ENCODE measurements around the gene CPED1. TPM values are rescaled to one million over a fixed set of nuclear protein-coding genes. Genes with fewer than 3 reads are reported as not detected.
"Not testable (repeated sequence)": the region's sequence is repeated elsewhere in the genome, so short reads cannot be mapped to it uniquely, and the experiment has no call there.

Gene CPED1
- total RNA-seq, 1 donor from 2014 or later: 14.6 TPM

- no peaks in the 10 kb centered on the region for H3K9me3 ChIP-seq (ENCODE audit: control insufficient read depth in 3 of 3, low read length in 3 of 3)
- peaks cover 0 to 3% (median 0%) of the 10 kb centered on the region in 3 donors for H3K4me1 ChIP-seq (ENCODE audit: control insufficient read depth in 3 of 3, insufficient read depth in 3 of 3, low read length in 3 of 3)
- H3K27me3 ChIP-seq (ENCODE audit: control insufficient read depth in 3 of 3, insufficient read depth in 3 of 3, low read length in 3 of 3): no peaks in the 10 kb centered on the region
- H3K36me3 ChIP-seq (ENCODE audit: control insufficient read depth in 3 of 3, insufficient read depth in 3 of 3, low read length in 3 of 3): peaks cover 0 to 17% (median 2%) of the 10 kb centered on the region in 3 donors
- H3K9ac ChIP-seq (ENCODE audit: low read depth in 1 of 3, low read length in 3 of 3): no peak overlapping the region
- no peak overlapping the region for H3K4me3 ChIP-seq (ENCODE audit: low read length in 3 of 3)
- no peak overlapping the region for H3K27ac ChIP-seq (ENCODE audit: low read depth, low read length)
Observed at GRCh38 chr7:121109145-121109544, 120.6 kb downstream of the CPED1 start.

GRCh38 chr7:121113288-121113687 is 124.8 kb downstream of the CPED1 start:
- no peaks in the 10 kb centered on the region for H3K27me3 ChIP-seq (ENCODE audit: control insufficient read depth in 3 of 3, insufficient read depth in 3 of 3, low read length in 3 of 3)
- H3K4me1 ChIP-seq (ENCODE audit: control insufficient read depth in 3 of 3, insufficient read depth in 3 of 3, low read length in 3 of 3): no peaks in the 10 kb centered on the region
- no peak overlapping the region for H3K4me3 ChIP-seq (ENCODE audit: low read length in 3 of 3)
- no peaks in the 10 kb centered on the region for H3K9me3 ChIP-seq (ENCODE audit: control insufficient read depth in 3 of 3, low read length in 3 of 3)
- no peak overlapping the region for H3K27ac ChIP-seq (ENCODE audit: low read depth, low read length)
- peaks cover 2 to 17% (median 4%) of the 10 kb centered on the region in 3 donors for H3K36me3 ChIP-seq (ENCODE audit: control insufficient read depth in 3 of 3, insufficient read depth in 3 of 3, low read length in 3 of 3)
- H3K9ac ChIP-seq (ENCODE audit: low read depth in 1 of 3, low read length in 3 of 3): no peak overlapping the region

- Histone ChIP-seq H3K9me3 (ENCODE audit: control insufficient read depth in 3 of 3, low read length in 3 of 3) (no peaks in the 10 kb centered on the region), H3K27me3 (ENCODE audit: control insufficient read depth in 3 of 3, insufficient read depth in 3 of 3, low read length in 3 of 3) (no peaks in the 10 kb centered on the region), H3K36me3 (ENCODE audit: control insufficient read depth in 3 of 3, insufficient read depth in 3 of 3, low read length in 3 of 3) (peaks cover 4 to 10% (median 5%) of the 10 kb centered on the region in 3 donors), H3K27ac (ENCODE audit: low read depth, low read length) (no peak overlapping the region), H3K4me3 (ENCODE audit: low read length in 3 of 3) (no peak overlapping the region), H3K4me1 (ENCODE audit: control insufficient read depth in 3 of 3, insufficient read depth in 3 of 3, low read length in 3 of 3) (no peaks in the 10 kb centered on the region), H3K9ac (ENCODE audit: low read depth in 1 of 3, low read length in 3 of 3) (no peak overlapping the region)
Observed at GRCh38 chr7:121116396-121116795, 127.9 kb downstream of the CPED1 start.

- H3K27me3 ChIP-seq (ENCODE audit: control insufficient read depth in 3 of 3, insufficient read depth in 3 of 3, low read length in 3 of 3): no peaks in the 10 kb centered on the region
- H3K9me3 ChIP-seq (ENCODE audit: control insufficient read depth in 3 of 3, low read length in 3 of 3): no peaks in the 10 kb centered on the region
- H3K9ac ChIP-seq (ENCODE audit: low read depth in 1 of 3, low read length in 3 of 3): no peak overlapping the region
- no peak overlapping the region for H3K27ac ChIP-seq (ENCODE audit: low read depth, low read length)
- H3K36me3 ChIP-seq (ENCODE audit: control insufficient read depth in 3 of 3, insufficient read depth in 3 of 3, low read length in 3 of 3): peaks cover 3 to 7% (median 4%) of the 10 kb centered on the region in 3 donors
- no peaks in the 10 kb centered on the region for H3K4me1 ChIP-seq (ENCODE audit: control insufficient read depth in 3 of 3, insufficient read depth in 3 of 3, low read length in 3 of 3)
- H3K4me3 ChIP-seq (ENCODE audit: low read length in 3 of 3): no peak overlapping the region
Observed at GRCh38 chr7:121119047-121119446, 130.5 kb downstream of the CPED1 start.

- H3K27me3 ChIP-seq (ENCODE audit: control insufficient read depth in 3 of 3, insufficient read depth in 3 of 3, low read length in 3 of 3): no peaks in the 10 kb centered on the region
- H3K27ac ChIP-seq (ENCODE audit: low read depth, low read length): no peak overlapping the region
- no peak overlapping the region for H3K9ac ChIP-seq (ENCODE audit: low read depth in 1 of 3, low read length in 3 of 3)
- H3K4me3 ChIP-seq (ENCODE audit: low read length in 3 of 3): no peak overlapping the region
- H3K9me3 ChIP-seq (ENCODE audit: control insufficient read depth in 3 of 3, low read length in 3 of 3): no peaks in the 10 kb centered on the region
- peaks cover 3 to 12% (median 8%) of the 10 kb centered on the region in 3 donors for H3K36me3 ChIP-seq (ENCODE audit: control insufficient read depth in 3 of 3, insufficient read depth in 3 of 3, low read length in 3 of 3)
- H3K4me1 ChIP-seq (ENCODE audit: control insufficient read depth in 3 of 3, insufficient read depth in 3 of 3, low read length in 3 of 3): no peaks in the 10 kb centered on the region
Observed at GRCh38 chr7:121123032-121123431, 134.5 kb downstream of the CPED1 start.

GRCh38 chr7:121125454-121125853 is 136.9 kb downstream of the CPED1 start:
- not testable (repeated sequence) for H3K27ac ChIP-seq (ENCODE audit: low read depth, low read length); H3K27me3 ChIP-seq (ENCODE audit: control insufficient read depth in 3 of 3, insufficient read depth in 3 of 3, low read length in 3 of 3); H3K9ac ChIP-seq (ENCODE audit: low read depth in 1 of 3, low read length in 3 of 3); H3K9me3 ChIP-seq (ENCODE audit: control insufficient read depth in 3 of 3, low read length in 3 of 3); H3K4me3 ChIP-seq (ENCODE audit: low read length in 3 of 3); H3K4me1 ChIP-seq (ENCODE audit: control insufficient read depth in 3 of 3, insufficient read depth in 3 of 3, low read length in 3 of 3)
- H3K36me3 ChIP-seq (ENCODE audit: control insufficient read depth in 3 of 3, insufficient read depth in 3 of 3, low read length in 3 of 3): peaks cover 0 to 18% (median 8%) of the 10 kb centered on the region in 3 donors

GRCh38 chr7:121126201-121126600 is 137.7 kb downstream of the CPED1 start:
- no peak overlapping the region for H3K4me3 ChIP-seq (ENCODE audit: low read length in 3 of 3)
- no peak overlapping the region for H3K27ac ChIP-seq (ENCODE audit: low read depth, low read length)
- peaks cover 0 to 21% (median 8%) of the 10 kb centered on the region in 3 donors for H3K36me3 ChIP-seq (ENCODE audit: control insufficient read depth in 3 of 3, insufficient read depth in 3 of 3, low read length in 3 of 3)
- no peaks in the 10 kb centered on the region for H3K27me3 ChIP-seq (ENCODE audit: control insufficient read depth in 3 of 3, insufficient read depth in 3 of 3, low read length in 3 of 3)
- H3K4me1 ChIP-seq (ENCODE audit: control insufficient read depth in 3 of 3, insufficient read depth in 3 of 3, low read length in 3 of 3): no peaks in the 10 kb centered on the region
- H3K9me3 ChIP-seq (ENCODE audit: control insufficient read depth in 3 of 3, low read length in 3 of 3): no peaks in the 10 kb centered on the region
- no peak overlapping the region for H3K9ac ChIP-seq (ENCODE audit: low read depth in 1 of 3, low read length in 3 of 3)

GRCh38 chr7:121126801-121127534 is 138.5 kb downstream of the CPED1 start:
- Histone ChIP-seq H3K9me3 (ENCODE audit: control insufficient read depth in 3 of 3, low read length in 3 of 3) (no peaks in the 10 kb centered on the region), H3K4me3 (ENCODE audit: low read length in 3 of 3) (no peak overlapping the region), H3K36me3 (ENCODE audit: control insufficient read depth in 3 of 3, insufficient read depth in 3 of 3, low read length in 3 of 3) (peaks cover 0 to 23% (median 8%) of the 10 kb centered on the region in 3 donors), H3K4me1 (ENCODE audit: control insufficient read depth in 3 of 3, insufficient read depth in 3 of 3, low read length in 3 of 3) (no peaks in the 10 kb centered on the region), H3K27me3 (ENCODE audit: control insufficient read depth in 3 of 3, insufficient read depth in 3 of 3, low read length in 3 of 3) (no peaks in the 10 kb centered on the region), H3K9ac (ENCODE audit: low read depth in 1 of 3, low read length in 3 of 3) (no peak overlapping the region), H3K27ac (ENCODE audit: low read depth, low read length) (no peak overlapping the region)

GRCh38 chr7:121132940-121133339 is 144.4 kb downstream of the CPED1 start:
- H3K27me3 ChIP-seq (ENCODE audit: control insufficient read depth in 3 of 3, insufficient read depth in 3 of 3, low read length in 3 of 3): no peaks in the 10 kb centered on the region
- H3K9ac ChIP-seq (ENCODE audit: low read depth in 1 of 3, low read length in 3 of 3): no peak overlapping the region
- no peaks in the 10 kb centered on the region for H3K9me3 ChIP-seq (ENCODE audit: control insufficient read depth in 3 of 3, low read length in 3 of 3)
- no peak overlapping the region for H3K4me3 ChIP-seq (ENCODE audit: low read length in 3 of 3)
- H3K27ac ChIP-seq (ENCODE audit: low read depth, low read length): no peak overlapping the region
- peaks cover 14 to 37% (median 32%) of the 10 kb centered on the region in 3 donors for H3K36me3 ChIP-seq (ENCODE audit: control insufficient read depth in 3 of 3, insufficient read depth in 3 of 3, low read length in 3 of 3)
- no peaks in the 10 kb centered on the region for H3K4me1 ChIP-seq (ENCODE audit: control insufficient read depth in 3 of 3, insufficient read depth in 3 of 3, low read length in 3 of 3)

- no peak overlapping the region for H3K9ac ChIP-seq (ENCODE audit: low read depth in 1 of 3, low read length in 3 of 3)
- H3K4me1 ChIP-seq (ENCODE audit: control insufficient read depth in 3 of 3, insufficient read depth in 3 of 3, low read length in 3 of 3): no peaks in the 10 kb centered on the region
- H3K36me3 ChIP-seq (ENCODE audit: control insufficient read depth in 3 of 3, insufficient read depth in 3 of 3, low read length in 3 of 3): peaks cover 14 to 41% (median 34%) of the 10 kb centered on the region in 3 donors
- H3K27ac ChIP-seq (ENCODE audit: low read depth, low read length): no peak overlapping the region
- no peaks in the 10 kb centered on the region for H3K27me3 ChIP-seq (ENCODE audit: control insufficient read depth in 3 of 3, insufficient read depth in 3 of 3, low read length in 3 of 3)
- no peaks in the 10 kb centered on the region for H3K9me3 ChIP-seq (ENCODE audit: control insufficient read depth in 3 of 3, low read length in 3 of 3)
- H3K4me3 ChIP-seq (ENCODE audit: low read length in 3 of 3): no peak overlapping the region
Observed at GRCh38 chr7:121133444-121133843, 144.9 kb downstream of the CPED1 start.
